Measurements from ENCODE around the gene SLC44A1. TPM values are rescaled to one million over a fixed set of nuclear protein-coding genes. Genes with fewer than 3 reads are reported as not detected.

SLC44A1 gene
- total RNA-seq, 4 donors from 2014 or later, result 45.3 to 74.9 (median 67.7) TPM

GRCh38 chr9:105399117-105399516 lies 154.7 kb downstream of the SLC44A1 start:
- H3K4me1 ChIP-seq, result no peaks in the 10 kb centered on the region
- no peak overlapping the region for H3K4me3 ChIP-seq
- 78 to 85% methylated on average over 2 of the region's 2 CpGs for WGBS, 2 donors
- H3K36me3 ChIP-seq, result no peaks in the 10 kb centered on the region
- TF ChIP-seq CTCF (IDR thresholded peaks at IDR 0.05) (no peak), EP300 (IDR thresholded peaks at IDR 0.05) (no peak), POLR2A (IDR thresholded peaks at IDR 0.05) (no peak)
- no peak overlapping the region for H3K27ac ChIP-seq
- H3K9me3 ChIP-seq, result no peaks in the 10 kb centered on the region
- no peak for DNase-seq (ENCODE audit: low spot score in 2 of 2)
- no peaks in the 10 kb centered on the region for H3K27me3 ChIP-seq

DNA sequence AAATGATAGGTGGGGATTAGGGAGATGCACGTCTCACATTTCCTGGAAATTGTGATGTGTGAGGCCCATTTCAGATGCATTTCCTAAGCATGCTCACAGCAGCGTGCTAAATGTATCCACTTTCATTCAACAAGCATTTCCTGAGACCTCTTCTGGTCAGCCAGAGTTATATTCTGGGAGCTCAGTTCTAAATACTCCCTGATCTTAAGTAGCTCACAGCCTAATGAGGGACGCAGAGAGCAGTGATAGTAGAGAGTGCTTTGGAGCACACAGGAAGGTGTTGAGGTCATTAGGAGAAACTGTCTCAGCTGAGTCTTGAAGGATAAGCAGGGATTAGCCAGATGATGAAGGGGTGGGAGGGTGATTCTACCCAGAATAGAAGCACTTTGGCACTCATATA lies 157.2 kb downstream of the SLC44A1 start:
- WGBS, 2 donors, result 52 to 62% methylated on average over 3 of the region's 3 CpGs
- Histone ChIP-seq H3K36me3 (no peaks in the 10 kb centered on the region), H3K4me3 (no peak overlapping the region), H3K4me1 (no peaks in the 10 kb centered on the region), H3K9me3 (peaks cover 0 to under 1% (median 0%) of the 10 kb centered on the region in 4 donors), H3K27me3 (no peaks in the 10 kb centered on the region), H3K27ac (no peak overlapping the region)
- no peak for DNase-seq (ENCODE audit: low spot score in 2 of 2)
- TF ChIP-seq CTCF (IDR thresholded peaks at IDR 0.05), result no peak
- no peak for TF ChIP-seq EP300 (IDR thresholded peaks at IDR 0.05)
- TF ChIP-seq POLR2A (IDR thresholded peaks at IDR 0.05), result no peak

DNA sequence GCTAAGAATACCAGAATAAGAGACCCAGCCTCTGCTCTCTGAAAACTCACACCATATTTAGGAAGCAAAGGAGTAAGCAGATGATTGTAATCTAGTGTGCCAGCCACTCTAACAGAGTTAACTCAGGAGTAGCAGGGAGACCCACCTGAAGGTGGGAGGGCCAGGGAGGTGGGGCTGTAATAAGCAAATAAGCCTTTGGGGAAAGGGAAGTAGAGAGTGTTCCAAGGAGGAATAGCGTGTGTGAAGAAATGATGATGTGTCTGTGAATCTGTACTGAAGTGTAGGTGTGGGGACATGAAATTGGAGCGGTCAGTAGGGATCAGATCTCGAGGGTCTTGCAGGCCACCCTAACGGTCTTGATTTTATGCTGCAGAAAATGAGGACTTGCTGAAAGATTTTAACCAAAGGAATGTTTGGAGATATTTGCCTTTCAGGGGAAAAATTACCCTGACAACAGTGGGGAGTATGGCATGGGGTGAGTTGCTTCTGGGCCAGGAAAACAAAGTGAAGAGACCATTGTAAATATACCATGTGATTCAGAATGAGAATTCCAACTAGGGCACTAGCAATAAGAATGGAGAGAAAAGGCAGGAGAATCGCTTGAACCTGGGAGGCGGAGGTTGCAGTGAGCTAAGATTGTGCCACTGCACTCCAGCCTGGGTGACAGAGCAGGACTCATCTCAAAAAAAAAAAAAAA lies 159.2 kb downstream of the SLC44A1 start:
- no peaks in the 10 kb centered on the region for H3K36me3 ChIP-seq
- peaks cover 0 to 7% (median 0%) of the 10 kb centered on the region in 4 donors for H3K9me3 ChIP-seq
- 74 to 86% methylated on average over 6 of the region's 6 CpGs for WGBS, 2 donors
- TF ChIP-seq POLR2A (IDR thresholded peaks at IDR 0.05) (no peak), EP300 (IDR thresholded peaks at IDR 0.05) (no peak)
- H3K27ac ChIP-seq, result no peak overlapping the region
- H3K4me3 ChIP-seq, result no peak overlapping the region
- no peaks in the 10 kb centered on the region for H3K4me1 ChIP-seq
- DNase-seq (ENCODE audit: low spot score in 2 of 2), result no peak
- H3K27me3 ChIP-seq, result no peaks in the 10 kb centered on the region

GRCh38 chr9:105405514-105406131 lies 161.2 kb downstream of the SLC44A1 start:
- Histone ChIP-seq H3K27me3 (no peaks in the 10 kb centered on the region), H3K9me3 (peaks cover 0 to 22% (median 3%) of the 10 kb centered on the region in 4 donors), H3K4me3 (no peak overlapping the region), H3K4me1 (no peaks in the 10 kb centered on the region), H3K36me3 (no peaks in the 10 kb centered on the region), H3K27ac (no peak overlapping the region)
- TF ChIP-seq CTCF (IDR thresholded peaks at IDR 0.05) (no peak), EP300 (IDR thresholded peaks at IDR 0.05) (no peak), POLR2A (IDR thresholded peaks at IDR 0.05) (no peak)
- WGBS, 2 donors, result 50 to 56% methylated on average over 6 of the region's 6 CpGs
- DNase-seq (ENCODE audit: low spot score in 2 of 2), result no peak

DNA sequence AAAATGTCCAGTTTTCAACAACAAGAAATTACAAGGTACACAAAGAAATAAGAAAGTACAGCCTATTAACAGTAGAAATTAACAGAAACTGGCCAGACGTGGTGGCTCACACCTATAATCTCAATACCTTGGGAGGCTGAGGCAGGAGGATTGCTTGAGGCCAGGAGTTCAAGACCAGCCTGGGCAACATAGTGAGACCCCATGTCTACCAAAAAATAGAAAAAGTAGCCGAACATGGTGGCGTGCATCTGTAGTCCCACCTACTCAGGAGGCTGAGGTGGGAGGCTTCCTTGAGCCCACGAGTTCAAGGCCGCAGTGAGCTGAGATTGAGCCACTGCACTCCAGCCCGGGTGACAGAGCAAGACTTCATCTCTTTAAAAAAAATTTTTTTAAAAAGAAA lies 161.9 kb downstream of the SLC44A1 start:
- H3K27me3 ChIP-seq, result no peaks in the 10 kb centered on the region

More for the DNA sequence above, 161.9 kb downstream of the SLC44A1 start:
- no peak overlapping the region for H3K4me3 ChIP-seq
- DNase-seq (ENCODE audit: low spot score in 2 of 2), result no peak
- no peaks in the 10 kb centered on the region for H3K4me1 ChIP-seq
- WGBS, 2 donors, result 93 to 95% methylated on average over 6 of the region's 6 CpGs
- TF ChIP-seq EP300 (IDR thresholded peaks at IDR 0.05), result no peak
- TF ChIP-seq CTCF (IDR thresholded peaks at IDR 0.05), result no peak
- TF ChIP-seq POLR2A (IDR thresholded peaks at IDR 0.05), result no peak
- peaks cover 0 to 29% (median 5%) of the 10 kb centered on the region in 4 donors for H3K9me3 ChIP-seq
- H3K36me3 ChIP-seq, result no peaks in the 10 kb centered on the region
- H3K27ac ChIP-seq, result no peak overlapping the region

Measured in tibial nerve (tissue), 4 donors.